Measurements from ENCODE around the gene ZNF146.

ZNF146 gene

DNA sequence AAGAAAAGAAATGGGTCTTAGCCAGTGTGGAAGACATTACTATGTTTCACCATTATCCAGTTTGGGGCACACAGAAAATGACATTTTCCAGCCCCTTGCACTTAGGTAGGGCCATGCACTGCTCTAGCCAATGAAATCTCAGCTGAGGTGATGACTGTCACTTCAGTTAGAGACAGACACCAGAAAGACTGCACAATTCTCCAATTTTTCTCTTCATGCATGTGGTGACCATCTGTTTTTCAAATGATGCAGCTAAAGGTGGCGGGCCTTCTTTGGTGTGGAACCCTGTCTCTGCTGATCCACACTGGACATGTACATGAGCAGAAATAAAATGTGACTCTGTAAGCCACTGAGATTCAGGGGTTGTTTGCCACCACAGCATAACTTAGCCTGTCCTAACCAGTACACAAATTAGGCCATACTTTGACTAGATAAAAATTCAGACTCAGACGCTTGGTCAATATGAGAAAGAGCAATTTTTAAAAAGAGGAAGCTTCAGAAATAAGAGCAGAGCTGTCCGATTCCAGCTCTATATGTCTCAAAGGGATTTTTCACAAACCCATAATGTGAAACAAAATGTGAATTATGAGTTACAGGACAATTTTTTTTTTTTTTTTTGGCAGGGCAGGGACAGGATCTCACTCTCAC is 7.2 kb upstream of the ZNF146 start:
- WGBS = 79% methylated on average over 3 of the region's 3 CpGs

DNA sequence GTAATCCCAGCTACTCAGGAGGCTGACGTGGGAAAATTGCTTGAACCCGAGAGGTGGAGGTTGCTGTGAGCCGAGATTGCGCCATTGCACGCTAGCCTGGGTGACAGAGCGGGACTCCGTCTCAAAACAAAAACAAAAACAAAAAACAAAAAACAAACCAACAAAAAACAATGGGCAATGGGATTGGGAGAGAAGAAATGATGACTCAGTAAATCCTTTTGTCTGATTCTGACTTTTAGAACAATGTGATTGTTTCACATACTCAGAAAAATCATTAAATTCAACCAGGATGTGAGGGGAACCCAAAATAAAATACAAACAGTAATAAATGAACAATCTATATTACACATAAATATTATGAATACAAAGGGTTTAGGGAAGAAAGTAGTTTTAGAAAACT is 5.5 kb upstream of the ZNF146 start:
- Histone ChIP-seq H3K4me3 (ENCODE audit: insufficient read depth in 1 of 2, low read depth in 1 of 2, low read length in 2 of 2) (no peak overlapping the region), H3K23ac (ENCODE audit: low read length in 2 of 2) (no peak overlapping the region), H2AFZ (ENCODE audit: low read depth, low read length) (no peak overlapping the region), H3K4ac (ENCODE audit: low read depth in 1 of 2, low read length in 2 of 2) (no peak overlapping the region), H3K4me2 (ENCODE audit: low read length, poor library complexity, severe bottlenecking) (no peak overlapping the region), H3K4me1 (ENCODE audit: control insufficient read depth, insufficient read depth, low read depth, low read length) (peaks cover 7% of the 10 kb centered on the region), H2BK12ac (ENCODE audit: low read length in 2 of 2) (no peak overlapping the region), H3K14ac (ENCODE audit: low read length in 2 of 2) (no peak overlapping the region), H2AK5ac (ENCODE audit: low read length, severe bottlenecking) (no peak overlapping the region), H3K36me3 (ENCODE audit: control insufficient read depth in 1 of 2, insufficient read depth in 2 of 2, low read depth in 1 of 2, low read length in 2 of 2) (peaks cover 4% of the 10 kb centered on the region in 2 experiments), H3K9ac (ENCODE audit: low read length) (no peak overlapping the region), H3K79me1 (replicated peaks; ENCODE audit: low read length, poor library complexity, severe bottlenecking) (peaks cover 34% of the 10 kb centered on the region), H3K27ac (ENCODE audit: low read length, poor library complexity, severe bottlenecking) (no peak overlapping the region), H3K27me3 (ENCODE audit: control insufficient read depth in 1 of 2, insufficient read depth in 1 of 2, low read length in 2 of 2) (no peaks in the 10 kb centered on the region), H4K8ac (ENCODE audit: low read length) (no peak overlapping the region), H2BK120ac (ENCODE audit: low read depth, low read length) (no peak overlapping the region), H3K18ac (ENCODE audit: low read depth in 1 of 2, low read length in 2 of 2) (no peak overlapping the region), H2BK15ac (ENCODE audit: low read depth, poor library complexity, severe bottlenecking) (no peak overlapping the region), H4K91ac (ENCODE audit: low read length) (no peak overlapping the region), H2BK5ac (ENCODE audit: low read depth, low read length, poor library complexity, severe bottlenecking) (no peak overlapping the region), H3K9me3 (ENCODE audit: control insufficient read depth, low read length) (no peaks in the 10 kb centered on the region)
- DNase-seq = no peak
- 96% methylated on average over 3 of the region's 7 CpGs for WGBS

More for the DNA sequence above, 7.2 kb upstream of the ZNF146 start:
- H2BK15ac ChIP-seq (ENCODE audit: low read depth, poor library complexity, severe bottlenecking) = no peak overlapping the region
- H2BK5ac ChIP-seq (ENCODE audit: low read depth, low read length, poor library complexity, severe bottlenecking) = no peak overlapping the region
- no peak for DNase-seq
- no peak overlapping the region for H3K27ac ChIP-seq (ENCODE audit: low read length, poor library complexity, severe bottlenecking)
- H3K27me3 ChIP-seq (ENCODE audit: control insufficient read depth in 1 of 2, insufficient read depth in 1 of 2, low read length in 2 of 2) = no peaks in the 10 kb centered on the region
- no peaks in the 10 kb centered on the region for H3K4me1 ChIP-seq (ENCODE audit: control insufficient read depth, insufficient read depth, low read depth, low read length)
- H3K4me3 ChIP-seq (ENCODE audit: insufficient read depth in 1 of 2, low read depth in 1 of 2, low read length in 2 of 2) = no peak overlapping the region
- no peak overlapping the region for H3K18ac ChIP-seq (ENCODE audit: low read depth in 1 of 2, low read length in 2 of 2)
- peaks cover 4 to 8% of the 10 kb centered on the region in 2 experiments for H3K36me3 ChIP-seq (ENCODE audit: control insufficient read depth in 1 of 2, insufficient read depth in 2 of 2, low read depth in 1 of 2, low read length in 2 of 2)
- no peak overlapping the region for H2AFZ ChIP-seq (ENCODE audit: low read depth, low read length)
- no peak overlapping the region for H3K9ac ChIP-seq (ENCODE audit: low read length)
- H3K4ac ChIP-seq (ENCODE audit: low read depth in 1 of 2, low read length in 2 of 2) = no peak overlapping the region
- H3K79me1 ChIP-seq (replicated peaks; ENCODE audit: low read length, poor library complexity, severe bottlenecking) = peaks cover 30% of the 10 kb centered on the region
- H4K8ac ChIP-seq (ENCODE audit: low read length) = no peak overlapping the region
- no peaks in the 10 kb centered on the region for H3K9me3 ChIP-seq (ENCODE audit: control insufficient read depth, low read length)
- no peak overlapping the region for H3K23ac ChIP-seq (ENCODE audit: low read length in 2 of 2)
- no peak overlapping the region for H3K4me2 ChIP-seq (ENCODE audit: low read length, poor library complexity, severe bottlenecking)
- H4K91ac ChIP-seq (ENCODE audit: low read length) = no peak overlapping the region
- H2AK5ac ChIP-seq (ENCODE audit: low read length, severe bottlenecking) = no peak overlapping the region
- H2BK120ac ChIP-seq (ENCODE audit: low read depth, low read length) = no peak overlapping the region
- H3K14ac ChIP-seq (ENCODE audit: low read length in 2 of 2) = no peak overlapping the region
- H2BK12ac ChIP-seq (ENCODE audit: low read length in 2 of 2) = no peak overlapping the region

DNA sequence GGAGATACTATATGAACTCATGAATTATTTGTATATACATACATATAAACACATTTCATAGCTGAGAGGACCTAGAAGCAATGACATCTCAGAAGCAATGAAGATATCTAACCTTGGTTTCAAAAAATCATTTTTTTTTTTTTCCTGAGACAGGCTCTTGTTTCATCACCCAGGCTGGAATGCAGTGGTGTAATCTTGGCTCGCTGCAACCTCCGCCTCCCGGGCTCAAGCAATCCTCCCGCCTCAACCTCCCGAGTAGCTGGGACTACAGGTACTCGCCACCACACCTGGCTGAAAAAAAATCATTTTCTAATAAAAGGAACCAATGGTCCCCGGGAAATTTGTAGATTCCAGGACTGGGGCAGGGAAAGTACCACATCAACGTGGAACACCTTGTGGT is 4.4 kb upstream of the ZNF146 start:
- Histone ChIP-seq H2BK15ac (ENCODE audit: low read depth, poor library complexity, severe bottlenecking) (no peak overlapping the region), H2AK5ac (ENCODE audit: low read length, severe bottlenecking) (no peak overlapping the region), H2BK5ac (ENCODE audit: low read depth, low read length, poor library complexity, severe bottlenecking) (no peak overlapping the region), H3K14ac (ENCODE audit: low read length in 2 of 2) (no peak overlapping the region), H3K27ac (ENCODE audit: low read length, poor library complexity, severe bottlenecking) (no peak overlapping the region), H3K18ac (ENCODE audit: low read depth in 1 of 2, low read length in 2 of 2) (no peak overlapping the region), H3K9me3 (ENCODE audit: control insufficient read depth, low read length) (no peaks in the 10 kb centered on the region), H3K4me2 (ENCODE audit: low read length, poor library complexity, severe bottlenecking) (no peak overlapping the region), H3K36me3 (ENCODE audit: control insufficient read depth in 1 of 2, insufficient read depth in 2 of 2, low read depth in 1 of 2, low read length in 2 of 2) (peaks cover 0 to 4% of the 10 kb centered on the region in 2 experiments), H4K91ac (ENCODE audit: low read length) (no peak overlapping the region), H3K4ac (ENCODE audit: low read depth in 1 of 2, low read length in 2 of 2) (no peak overlapping the region), H2BK12ac (ENCODE audit: low read length in 2 of 2) (no peak overlapping the region), H3K27me3 (ENCODE audit: control insufficient read depth in 1 of 2, insufficient read depth in 1 of 2, low read length in 2 of 2) (no peaks in the 10 kb centered on the region), H3K4me1 (ENCODE audit: control insufficient read depth, insufficient read depth, low read depth, low read length) (peaks cover 7% of the 10 kb centered on the region), H2AFZ (ENCODE audit: low read depth, low read length) (no peak overlapping the region), H3K4me3 (ENCODE audit: insufficient read depth in 1 of 2, low read depth in 1 of 2, low read length in 2 of 2) (no peak overlapping the region), H3K23ac (ENCODE audit: low read length in 2 of 2) (no peak overlapping the region), H2BK120ac (ENCODE audit: low read depth, low read length) (no peak overlapping the region), H4K8ac (ENCODE audit: low read length) (no peak overlapping the region), H3K79me1 (replicated peaks; ENCODE audit: low read length, poor library complexity, severe bottlenecking) (peaks cover 34% of the 10 kb centered on the region), H3K9ac (ENCODE audit: low read length) (no peak overlapping the region)
- 96% methylated on average over 8 of the region's 8 CpGs for WGBS
- no peak for DNase-seq

DNA sequence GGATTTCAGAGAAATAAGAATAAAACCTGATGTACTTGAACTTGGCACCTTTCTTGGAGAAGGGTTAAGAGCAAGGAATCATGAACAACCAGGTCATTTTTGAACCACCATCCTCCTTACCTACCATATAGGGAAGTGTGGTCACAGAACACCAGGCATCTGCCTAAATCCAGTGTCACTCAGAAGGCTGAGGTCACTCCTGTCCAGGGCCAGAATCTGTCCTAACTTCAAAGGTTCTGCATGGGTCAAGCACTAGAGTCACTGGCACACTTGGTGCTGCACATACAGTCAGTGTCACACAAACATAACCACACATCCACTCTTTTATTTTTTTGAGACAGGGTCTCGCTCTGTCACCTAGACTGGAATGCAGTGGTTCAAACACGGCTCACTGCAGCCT is 2.0 kb upstream of the ZNF146 start:
- Histone ChIP-seq H3K27ac (ENCODE audit: low read length, poor library complexity, severe bottlenecking) (no peak overlapping the region), H3K23ac (ENCODE audit: low read length in 2 of 2) (no peak overlapping the region), H3K9ac (ENCODE audit: low read length) (no peak overlapping the region), H3K4me3 (ENCODE audit: insufficient read depth in 1 of 2, low read depth in 1 of 2, low read length in 2 of 2) (no peak overlapping the region), H2BK15ac (ENCODE audit: low read depth, poor library complexity, severe bottlenecking) (no peak overlapping the region), H3K4me1 (ENCODE audit: control insufficient read depth, insufficient read depth, low read depth, low read length) (peaks cover 7% of the 10 kb centered on the region), H3K36me3 (ENCODE audit: control insufficient read depth in 1 of 2, insufficient read depth in 2 of 2, low read depth in 1 of 2, low read length in 2 of 2) (no peaks in the 10 kb centered on the region), H2AFZ (ENCODE audit: low read depth, low read length) (no peak overlapping the region), H4K8ac (ENCODE audit: low read length) (no peak overlapping the region), H3K9me3 (ENCODE audit: control insufficient read depth, low read length) (no peaks in the 10 kb centered on the region), H2BK5ac (ENCODE audit: low read depth, low read length, poor library complexity, severe bottlenecking) (no peak overlapping the region), H3K14ac (ENCODE audit: low read length in 2 of 2) (no peak overlapping the region), H2BK120ac (ENCODE audit: low read depth, low read length) (no peak overlapping the region), H3K4ac (ENCODE audit: low read depth in 1 of 2, low read length in 2 of 2) (no peak overlapping the region), H3K27me3 (ENCODE audit: control insufficient read depth in 1 of 2, insufficient read depth in 1 of 2, low read length in 2 of 2) (no peaks in the 10 kb centered on the region), H2BK12ac (ENCODE audit: low read length in 2 of 2) (no peak overlapping the region), H3K79me1 (replicated peaks; ENCODE audit: low read length, poor library complexity, severe bottlenecking) (peaks cover 23% of the 10 kb centered on the region), H3K4me2 (ENCODE audit: low read length, poor library complexity, severe bottlenecking) (no peak overlapping the region), H4K91ac (ENCODE audit: low read length) (no peak overlapping the region), H2AK5ac (ENCODE audit: low read length, severe bottlenecking) (no peak overlapping the region), H3K18ac (ENCODE audit: low read depth in 1 of 2, low read length in 2 of 2) (no peak overlapping the region)
- DNase-seq = no peak
- WGBS = 97% methylated on average over 2 of the region's 2 CpGs

Measured in mesenchymal stem cell (in vitro differentiated cells and primary cell).